HepG2 (cell line): ENCODE data around the gene EDC3. TPM values are rescaled to one million over a fixed set of nuclear protein-coding genes. Genes with fewer than 3 reads are reported as not detected.

Source experiments
- CENPBD1 ChIP-seq: sonication (generic); formaldehyde crosslinking; IDR thresholded peaks from 2 replicates; pipeline ENCODE4 v1.8.0; 2022; ENCODE audit warnings: missing genetic modification reagents, low read depth, mild to moderate bottlenecking, borderline replicate concordance
- HNF4G ChIP-seq, 2 experiments: sonication (generic) in 1 of 2; formaldehyde crosslinking in 1 of 2; IDR thresholded peaks; 2 replicates each; pipeline versions ENCODE4 v1.4.0 to v1.6.1; 2011 to 2020; ENCODE audit warnings: borderline replicate concordance in 2 of 2, low read depth in 2 of 2, mild to moderate bottlenecking in 2 of 2, low read length in 1 of 2, missing genetic modification reagents in 1 of 2, moderate library complexity in 1 of 2
- MEIS1 ChIP-seq: sonication (generic); formaldehyde crosslinking; IDR thresholded peaks from 2 replicates; pipeline ENCODE4 v1.9.0; 2021; ENCODE audit warnings: mild to moderate bottlenecking, missing genetic modification reagents, moderate library complexity, borderline replicate concordance
- MZF1 ChIP-seq: sonication (generic); formaldehyde crosslinking; IDR thresholded peaks from 2 replicates; pipeline ENCODE4 v1.8.1; 2023; ENCODE audit warnings: mild to moderate bottlenecking, missing genetic modification reagents, borderline replicate concordance
- REXO4 ChIP-seq: sonication (generic); formaldehyde crosslinking; IDR thresholded peaks from 2 replicates; pipeline ENCODE4 v1.8.0; 2022; ENCODE audit warnings: missing genetic modification reagents, mild to moderate bottlenecking, borderline replicate concordance
- TBX2 ChIP-seq: sonication (generic); formaldehyde crosslinking; IDR thresholded peaks from 2 replicates; pipeline ENCODE4 v1.5.0; 2020; ENCODE audit warnings: missing genetic modification reagents, mild to moderate bottlenecking, borderline replicate concordance
- TOPORS ChIP-seq: sonication (generic); formaldehyde crosslinking; IDR thresholded peaks from 2 replicates; pipeline ENCODE4 v1.8.0; 2023; ENCODE audit warnings: mild to moderate bottlenecking, missing genetic modification reagents
- WIZ ChIP-seq: sonication (generic); formaldehyde crosslinking; IDR thresholded peaks from 2 replicates; pipeline ENCODE4 v1.5.1; 2020; ENCODE audit warnings: mild to moderate bottlenecking, missing genetic modification reagents
- XRCC5 ChIP-seq: fragments of 200-400 bp; formaldehyde crosslinking; optimal IDR thresholded peaks from 2 replicates; pipeline ENCODE3; 2017; ENCODE audit warnings: mild to moderate bottlenecking, low read length
- ZBTB3 ChIP-seq: sonication (generic); formaldehyde crosslinking; IDR thresholded peaks from 2 replicates; pipeline ENCODE4 v1.4.0; 2020; ENCODE audit warnings: low read depth, mild to moderate bottlenecking, moderate library complexity, missing genetic modification reagents, borderline replicate concordance
- ZFP90 ChIP-seq: sonication (generic); formaldehyde crosslinking; IDR thresholded peaks from 2 replicates; pipeline ENCODE4 v1.8.0; 2022; ENCODE audit warnings: missing genetic modification reagents, mild to moderate bottlenecking, inconsistent platforms, borderline replicate concordance
- ZNF143 ChIP-seq: sonication (generic); formaldehyde crosslinking; IDR thresholded peaks from 2 replicates; pipeline ENCODE4 v1.4.0; 2020; ENCODE audit warnings: missing genetic modification reagents
- ZNF235 ChIP-seq: sonication (generic); formaldehyde crosslinking; IDR thresholded peaks from 2 replicates; pipeline ENCODE4 v1.8.1; 2023; ENCODE audit warnings: mild to moderate bottlenecking, missing genetic modification reagents, borderline replicate concordance
- ZNF337 ChIP-seq: sonication (generic); formaldehyde crosslinking; IDR thresholded peaks from 2 replicates; pipeline ENCODE4 v1.5.1; 2020; ENCODE audit warnings: missing genetic modification reagents, low read depth, mild to moderate bottlenecking, borderline replicate concordance
- ZNF34 ChIP-seq: sonication (generic); formaldehyde crosslinking; IDR thresholded peaks from 2 replicates; pipeline ENCODE4 v1.4.0; 2020; ENCODE audit warnings: mild to moderate bottlenecking, missing genetic modification reagents, borderline replicate concordance
- ZNF607 ChIP-seq: sonication (generic); formaldehyde crosslinking; IDR thresholded peaks from 2 replicates; pipeline ENCODE4 v1.5.1; 2020; ENCODE audit warnings: missing genetic modification reagents, mild to moderate bottlenecking, borderline replicate concordance
- ZNF75D ChIP-seq: sonication (generic); formaldehyde crosslinking; IDR thresholded peaks from 2 replicates; pipeline ENCODE4 v1.8.1; 2023; ENCODE audit warnings: missing genetic modification reagents, mild to moderate bottlenecking, borderline replicate concordance
- ZNF839 ChIP-seq: sonication (generic); formaldehyde crosslinking; IDR thresholded peaks from 2 replicates; pipeline ENCODE4 v1.4.0; 2020; ENCODE audit warnings: missing genetic modification reagents, mild to moderate bottlenecking, borderline replicate concordance
- ZNF878 ChIP-seq: sonication (generic); formaldehyde crosslinking; IDR thresholded peaks from 2 replicates; pipeline ENCODE4 v1.8.1; 2023; ENCODE audit warnings: mild to moderate bottlenecking, missing genetic modification reagents, moderate library complexity
- ZSCAN29 ChIP-seq: sonication (generic); formaldehyde crosslinking; conservative IDR thresholded peaks from 2 replicates; pipeline ENCODE4 v1.4.0; 2020; ENCODE audit warnings: mild to moderate bottlenecking, missing genetic modification reagents
- polyA plus RNA-seq, 8 experiments: library from polyadenylated mRNA; depleted of rRNA in 3 of 8; stranded (reverse) in 7 of 8; unstranded in 1 of 8; fragments of >200 nt; fragmentation: Illumina TruSeq in 4 of 8; extraction: Trizol in 4 of 8; gene quantifications; 2 replicates each; pipeline versions ENCODE4 v1.2.1 to v1.2.3, GENCODE V29; 2011 to 2016; ENCODE audit warnings: low read depth in 4 of 8, missing spikeins in 1 of 8, mixed read lengths in 1 of 8; ENCODE audit not compliant: insufficient read depth in 1 of 8
- total RNA-seq, 5 experiments: library from RNA; depleted of rRNA; stranded (reverse); fragments of >200 nt; fragmentation: Illumina TruSeq; extraction: Trizol; gene quantifications; 2 replicates each; pipeline ENCODE4 v1.2.3, GENCODE V29; 2016; ENCODE audit warnings: low read depth in 1 of 5
- TF ChIP-seq, protein P1 (sequence below), 2 experiments: sonication (generic) in 1 of 2; formaldehyde crosslinking in 1 of 2; IDR thresholded peaks; 2 replicates each; pipeline versions ENCODE4 v1.4.0 to v1.6.1; 2018 to 2020; ENCODE audit warnings: missing genetic modification reagents in 2 of 2, borderline replicate concordance in 1 of 2, low read depth in 1 of 2, mild to moderate bottlenecking in 1 of 2, missing biosample characterization in 1 of 2
- TF ChIP-seq, protein P2 (sequence below): sonication (generic); formaldehyde crosslinking; IDR thresholded peaks from 2 replicates; pipeline ENCODE4 v1.4.0; 2020; ENCODE audit warnings: mild to moderate bottlenecking, missing genetic modification reagents, borderline replicate concordance

Gene EDC3
- total and polyA plus RNA-seq, 2 of the 13 experiments (the other 11 are each of a cell fraction or from before 2014, with no cell fraction given), result 17.4 to 32.0 TPM

- TF ChIP-seq CENPBD1 (CRISPR knock-in tag), result no peak
- no peak for TF ChIP-seq ZNF839 (CRISPR knock-in tag)
- no peak for TF ChIP-seq ZNF34 (CRISPR knock-in tag)
- TF ChIP-seq, protein P1, sequence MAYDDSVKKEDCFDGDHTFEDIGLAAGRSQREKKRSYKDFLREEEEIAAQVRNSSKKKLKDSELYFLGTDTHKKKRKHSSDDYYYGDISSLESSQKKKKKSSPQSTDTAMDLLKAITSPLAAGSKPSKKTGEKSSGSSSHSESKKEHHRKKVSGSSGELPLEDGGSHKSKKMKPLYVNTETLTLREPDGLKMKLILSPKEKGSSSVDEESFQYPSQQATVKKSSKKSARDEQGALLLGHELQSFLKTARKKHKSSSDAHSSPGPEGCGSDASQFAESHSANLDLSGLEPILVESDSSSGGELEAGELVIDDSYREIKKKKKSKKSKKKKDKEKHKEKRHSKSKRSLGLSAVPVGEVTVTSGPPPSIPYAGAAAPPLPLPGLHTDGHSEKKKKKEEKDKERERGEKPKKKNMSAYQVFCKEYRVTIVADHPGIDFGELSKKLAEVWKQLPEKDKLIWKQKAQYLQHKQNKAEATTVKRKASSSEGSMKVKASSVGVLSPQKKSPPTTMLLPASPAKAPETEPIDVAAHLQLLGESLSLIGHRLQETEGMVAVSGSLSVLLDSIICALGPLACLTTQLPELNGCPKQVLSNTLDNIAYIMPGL (CRISPR knock-in tag; IDR thresholded peaks at IDR 0.05; ENCODE audit: borderline replicate concordance in 1 of 2, low read depth in 1 of 2), result no peak
- no peak for TF ChIP-seq ZNF337 (CRISPR knock-in tag)
- no peak for TF ChIP-seq ZNF75D
- no peak for TF ChIP-seq ZNF878 (CRISPR knock-in tag)
- TF ChIP-seq ZFP90 (CRISPR knock-in tag), result 0 out of 2 replicates have a peak, but pooled peaks have one; percentile 47
- TF ChIP-seq, protein P2, sequence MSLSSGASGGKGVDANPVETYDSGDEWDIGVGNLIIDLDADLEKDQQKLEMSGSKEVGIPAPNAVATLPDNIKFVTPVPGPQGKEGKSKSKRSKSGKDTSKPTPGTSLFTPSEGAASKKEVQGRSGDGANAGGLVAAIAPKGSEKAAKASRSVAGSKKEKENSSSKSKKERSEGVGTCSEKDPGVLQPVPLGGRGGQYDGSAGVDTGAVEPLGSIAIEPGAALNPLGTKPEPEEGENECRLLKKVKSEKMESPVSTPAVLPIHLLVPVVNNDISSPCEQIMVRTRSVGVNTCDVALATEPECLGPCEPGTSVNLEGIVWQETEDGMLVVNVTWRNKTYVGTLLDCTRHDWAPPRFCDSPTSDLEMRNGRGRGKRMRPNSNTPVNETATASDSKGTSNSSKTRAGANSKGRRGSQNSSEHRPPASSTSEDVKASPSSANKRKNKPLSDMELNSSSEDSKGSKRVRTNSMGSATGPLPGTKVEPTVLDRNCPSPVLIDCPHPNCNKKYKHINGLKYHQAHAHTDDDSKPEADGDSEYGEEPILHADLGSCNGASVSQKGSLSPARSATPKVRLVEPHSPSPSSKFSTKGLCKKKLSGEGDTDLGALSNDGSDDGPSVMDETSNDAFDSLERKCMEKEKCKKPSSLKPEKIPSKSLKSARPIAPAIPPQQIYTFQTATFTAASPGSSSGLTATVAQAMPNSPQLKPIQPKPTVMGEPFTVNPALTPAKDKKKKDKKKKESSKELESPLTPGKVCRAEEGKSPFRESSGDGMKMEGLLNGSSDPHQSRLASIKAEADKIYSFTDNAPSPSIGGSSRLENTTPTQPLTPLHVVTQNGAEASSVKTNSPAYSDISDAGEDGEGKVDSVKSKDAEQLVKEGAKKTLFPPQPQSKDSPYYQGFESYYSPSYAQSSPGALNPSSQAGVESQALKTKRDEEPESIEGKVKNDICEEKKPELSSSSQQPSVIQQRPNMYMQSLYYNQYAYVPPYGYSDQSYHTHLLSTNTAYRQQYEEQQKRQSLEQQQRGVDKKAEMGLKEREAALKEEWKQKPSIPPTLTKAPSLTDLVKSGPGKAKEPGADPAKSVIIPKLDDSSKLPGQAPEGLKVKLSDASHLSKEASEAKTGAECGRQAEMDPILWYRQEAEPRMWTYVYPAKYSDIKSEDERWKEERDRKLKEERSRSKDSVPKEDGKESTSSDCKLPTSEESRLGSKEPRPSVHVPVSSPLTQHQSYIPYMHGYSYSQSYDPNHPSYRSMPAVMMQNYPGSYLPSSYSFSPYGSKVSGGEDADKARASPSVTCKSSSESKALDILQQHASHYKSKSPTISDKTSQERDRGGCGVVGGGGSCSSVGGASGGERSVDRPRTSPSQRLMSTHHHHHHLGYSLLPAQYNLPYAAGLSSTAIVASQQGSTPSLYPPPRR (CRISPR knock-in tag), result no peak
- no peak for TF ChIP-seq TBX2
- no peak for TF ChIP-seq ZNF235
- TF ChIP-seq ZSCAN29, result no peak
- TF ChIP-seq ZNF143 (CRISPR knock-in tag), result peak; percentile 75
- peak; percentile 29; the same call in 1 of the 2 replicates for TF ChIP-seq HNF4G (IDR thresholded peaks at IDR 0.05; ENCODE audit: borderline replicate concordance, low read depth, low read length)
- no peak for TF ChIP-seq HNF4G (CRISPR knock-in tag; IDR thresholded peaks at IDR 0.05; ENCODE audit: borderline replicate concordance, low read depth)
- TF ChIP-seq MEIS1 (CRISPR knock-in tag), result no peak
- TF ChIP-seq MZF1 (CRISPR knock-in tag), result no peak
- no peak for TF ChIP-seq WIZ
- no peak for TF ChIP-seq REXO4 (CRISPR knock-in tag)
- 0 out of 2 replicates have a peak, but pooled peaks have one; percentile 35 for TF ChIP-seq ZNF607 (CRISPR knock-in tag)
- no peak for TF ChIP-seq TOPORS (CRISPR knock-in tag)
- peak; percentile 82 for TF ChIP-seq XRCC5
- TF ChIP-seq ZBTB3 (CRISPR knock-in tag), result no peak
Measured at GRCh38 chr15:74723754-74724334, 28.0 kb upstream of the EDC3 start (continued).
